Activated CD4-positive, alpha-beta memory T cell treated with anti-CD3 and anti-CD28 coated beads for 36 hours (primary cell): Measurements from ENCODE around the gene ESYT3. TPM values are rescaled to one million over a fixed set of nuclear protein-coding genes. Genes with fewer than 3 reads are reported as not detected.
"Not testable (repeated sequence)": the region's sequence is repeated elsewhere in the genome, so short reads cannot be mapped to it uniquely, and the experiment has no call there.

Experiments used
- CTCF ChIA-PET: fragments of 350-600 bp; sonication (Branson Sonifier 250); formaldehyde crosslinking; loops from one replicate; lab custom pipeline; 2021; ENCODE audit warnings: antibody characterized with exemption, inconsistent platforms; lab: Charles Lee
- POLR2A ChIA-PET: fragments of 350-600 bp; sonication (Branson Sonifier 250); formaldehyde crosslinking; loops from one replicate; lab custom pipeline; 2021; ENCODE audit warnings: antibody characterized with exemption; lab: Charles Lee
- DNase-seq: peaks from one replicate; pipeline ENCODE4 v3.0.0-alpha.2; 2020
- H3K27ac Mint-ChIP-seq: one replicate; pipeline ENCODE4 v1.8.0; 2021; ENCODE audit warnings: mixed read lengths
- H3K27me3 Mint-ChIP-seq: one replicate; pipeline ENCODE4 v1.8.0; 2021; ENCODE audit warnings: mixed read lengths
- H3K36me3 Mint-ChIP-seq: one replicate; pipeline ENCODE4 v1.8.0; 2021; ENCODE audit warnings: mixed read lengths
- H3K4me1 Mint-ChIP-seq: one replicate; pipeline ENCODE4 v1.8.0; 2021; ENCODE audit warnings: low read depth, mixed read lengths
- H3K4me3 Mint-ChIP-seq: one replicate; pipeline ENCODE4 v1.8.0; 2021; ENCODE audit warnings: mild to moderate bottlenecking, mixed read lengths
- H3K9me3 Mint-ChIP-seq: one replicate; pipeline ENCODE4 v1.8.0; 2021; ENCODE audit warnings: mixed read lengths
- intact Hi-C: fragments of 100-400 bp; cut with micrococcal nuclease; formaldehyde crosslinking; loops from one replicate; pipeline ENCODE4 v1.15.1; 2023
- total RNA-seq, 2 experiments: library from RNA; stranded (reverse); gene quantifications; one replicate each; pipeline ENCODE4 v1.2.3, GENCODE V29; 2021

The ESYT3 gene
- total RNA-seq, 2 experiments from 2014 or later, result 0.17 to 0.19 TPM

GRCh38 chr3:138511945-138512344 lies 77.5 kb downstream of the ESYT3 start:
- no peak overlapping the region for H3K4me3 Mint-ChIP-seq
- H3K9me3 Mint-ChIP-seq, result no peaks in the 10 kb centered on the region
- no peaks in the 10 kb centered on the region for H3K27me3 Mint-ChIP-seq
- POLR2A ChIA-PET, result no interaction called here
- no peak for DNase-seq
- peaks cover 7% of the 10 kb centered on the region for H3K4me1 Mint-ChIP-seq
- CTCF ChIA-PET, result no interaction called here
- intact Hi-C loops, result no loop called here
- H3K27ac Mint-ChIP-seq, result no peak overlapping the region
- H3K36me3 Mint-ChIP-seq, result peaks cover 6% of the 10 kb centered on the region

- peaks cover 3% of the 10 kb centered on the region for H3K9me3 Mint-ChIP-seq
- peaks cover 15% of the 10 kb centered on the region for H3K36me3 Mint-ChIP-seq
- H3K4me3 Mint-ChIP-seq, result no peak overlapping the region
- ChIA-PET CTCF (interaction anchor here (1.0 kb wide), 1 partner anchor 34 kb away, joined by 4 read pairs; no protein-coding TSS in a partner anchor), POLR2A (no interaction called here)
- no peak for DNase-seq
- intact Hi-C loops, result loop anchor here (1.0 kb wide), 1 partner anchor 58 kb away; no protein-coding TSS in a partner anchor
- no peaks in the 10 kb centered on the region for H3K27me3 Mint-ChIP-seq
- H3K27ac Mint-ChIP-seq, result no peak overlapping the region
- H3K4me1 Mint-ChIP-seq, result peaks cover 7% of the 10 kb centered on the region
Measured at GRCh38 chr3:138513090-138513843, 78.9 kb downstream of the ESYT3 start.

- H3K4me1 Mint-ChIP-seq, H3K27ac Mint-ChIP-seq, intact Hi-C loops, H3K27me3 Mint-ChIP-seq, DNase-seq, POLR2A ChIA-PET, H3K4me3 Mint-ChIP-seq: not testable (repeated sequence)
- H3K36me3 Mint-ChIP-seq, result peaks cover 57% of the 10 kb centered on the region
- peaks cover 13% of the 10 kb centered on the region for H3K9me3 Mint-ChIP-seq
- CTCF ChIA-PET, result interaction anchor here (0.7 kb wide), 1 partner anchor 73 kb away, joined by 3 read pairs; the partner anchor contains the start of gene CEP70
Measured at GRCh38 chr3:138521445-138521844, 87.0 kb downstream of the ESYT3 start.

Other genes starting within 250 kb of the ESYT3 start
- 10 to 100 TPM; 37.7 to 39.6 TPM for gene ARMC8, start 247.3 kb upstream of the ESYT3 start, total RNA-seq
- gene NME9, start 104.8 kb upstream of the ESYT3 start, total RNA-seq, result under 1 TPM; 0.58 to 0.90 TPM
- under 1 TPM; 0.10 to 0.19 TPM for gene MRAS, start 86.0 kb upstream of the ESYT3 start, total RNA-seq
- 1 to 10 TPM; 8.3 to 8.4 TPM for gene CEP70, start 159.6 kb downstream of the ESYT3 start, total RNA-seq
- 1 to 10 TPM; 3.7 to 4.0 TPM for gene FAIM, start 174.2 kb downstream of the ESYT3 start, total RNA-seq